GM12878 (cell line): ENCODE data around the gene CCDC190. TPM values are rescaled to one million over a fixed set of nuclear protein-coding genes. Genes with fewer than 3 reads are reported as not detected.
A peak's percentile ranks its signal among the peaks of the same experiment; 100 is the strongest.
"Not testable (repeated sequence)": the region's sequence is repeated elsewhere in the genome, so short reads cannot be mapped to it uniquely, and the experiment has no call there.

Source experiments
- ATAC-seq: fragments of 200-7000 bp; cut with Tn5 transposase; 3 replicates; pipeline ENCODE4 v1.9.1; 2020; ENCODE audit warnings: mild to moderate bottlenecking, moderate library complexity
- BruUV-seq: library from RNA; stranded (reverse); fragments of 400-500 nt; replicated peaks from 2 replicates; lab custom pipeline; 2021; lab: Mats Ljungman, UMichigan
- CTCF ChIA-PET: fragments of 300-600 bp; sonication (Branson Sonifier 250); formaldehyde crosslinking; extraction: SDS; loops from one replicate; lab custom pipeline; 2021; ENCODE audit warnings: inconsistent platforms; lab: Yijun Ruan, JAX
- POLR2A ChIA-PET: fragments of 350-600 bp; formaldehyde crosslinking; extraction: SDS; loops from one replicate; lab custom pipeline; 2021; ENCODE audit warnings: inconsistent platforms; lab: Charles Lee
- RAD21 ChIA-PET: fragments of 300-600 bp; sonication (Branson Sonifier 250); formaldehyde crosslinking; loops from one replicate; lab custom pipeline; 2023; ENCODE audit warnings: antibody characterized with exemption; ENCODE audit not compliant: unreplicated experiment; lab: Charles Lee
- SMC1A ChIA-PET: fragments of 300-600 bp; sonication (Branson Sonifier 250); formaldehyde crosslinking; loops from one replicate; lab custom pipeline; 2023; ENCODE audit not compliant: unreplicated experiment, uncharacterized antibody; lab: Charles Lee
- DNase-seq: peaks from one replicate; pipeline ENCODE4 v3.0.0-alpha.2; 2011; ENCODE audit warnings: low read depth, low spot score
- FAIRE-seq: peaks from 3 replicates; lab custom pipeline; 2011; peaks lifted over from hg19 to GRCh38; lab: Jason Lieb, UNC
- H2AFZ ChIP-seq: 2 replicates; pipeline ENCODE4 v1.6.0; 2011; ENCODE audit warnings: low read depth, low read length, control low read depth; ENCODE audit not compliant: control insufficient read depth
- H3K27ac ChIP-seq: 2 replicates; pipeline ENCODE4 v1.5.1; 2011; ENCODE audit warnings: control low read depth; ENCODE audit not compliant: control insufficient read depth, insufficient read depth
- H3K27me3 ChIP-seq, 2 experiments: replicated peaks in 1 of 2; 2 replicates each; pipeline versions ENCODE4 v1.6.0 to v1.6.1; 2011; ENCODE audit warnings: low read length in 1 of 2; ENCODE audit not compliant: control insufficient read depth in 2 of 2, insufficient read depth in 2 of 2
- H3K36me3 ChIP-seq, 2 experiments: 2 replicates each; pipeline ENCODE4 v1.5.1; 2011; ENCODE audit warnings: low read length in 1 of 2; ENCODE audit not compliant: control insufficient read depth in 2 of 2, insufficient read depth in 2 of 2
- H3K4me1 ChIP-seq: 2 replicates; pipeline ENCODE4 v1.6.1; 2011; ENCODE audit warnings: mild to moderate bottlenecking, low read length, moderate library complexity, mixed read lengths; ENCODE audit not compliant: control insufficient read depth, insufficient read depth
- H3K4me2 ChIP-seq: 2 replicates; pipeline ENCODE4 v1.6.0; 2011; ENCODE audit warnings: control low read depth; ENCODE audit not compliant: control insufficient read depth, insufficient read depth
- H3K4me3 ChIP-seq: fragments of 200-600 bp; sonication (generic); 2 replicates; pipeline ENCODE4 v1.5.1; 2016
- H3K79me2 ChIP-seq: 2 replicates; pipeline ENCODE4 v1.6.0; 2011; ENCODE audit warnings: low read length; ENCODE audit not compliant: control insufficient read depth, insufficient read depth
- H3K9ac ChIP-seq: 2 replicates; pipeline ENCODE4 v1.8.0; 2011; ENCODE audit warnings: low read length, control low read depth, mixed read lengths; ENCODE audit not compliant: control insufficient read depth, insufficient read depth
- H3K9me3 ChIP-seq: replicated peaks from 3 replicates; pipeline ENCODE4 v1.5.1; 2011; ENCODE audit warnings: mild to moderate bottlenecking, low read length; ENCODE audit not compliant: control insufficient read depth, insufficient read depth
- H4K20me1 ChIP-seq: 2 replicates; pipeline ENCODE4 v1.6.0; 2011; ENCODE audit not compliant: control insufficient read depth, insufficient read depth
- whole genome bisulfite sequencing: methylation state at CpG from one replicate; pipeline ENCODE4 v1.1.6; 2016; ENCODE audit warnings: low lambda C conversion rate; ENCODE audit not compliant: insufficient replicate concordance, insufficient coverage; ENCODE audit errors: missing lambda C conversion rate; 5-methylcytosine and 5-hydroxymethylcytosine counted together
- in situ Hi-C: fragments of 300-500 bp; cut with MboI; formaldehyde crosslinking; loops from 9 replicates; pipeline ENCODE4 v1.14.3; 2018; ENCODE audit warnings: mixed read lengths
- intact Hi-C: fragments of 100-400 bp; cut with micrococcal nuclease; formaldehyde crosslinking; loops from one replicate; pipeline ENCODE4 v1.14.2; 2022; ENCODE audit not compliant: unreplicated experiment
- polyA plus RNA-seq, 11 experiments: library from polyadenylated mRNA; depleted of rRNA in 4 of 11; unstranded in 6 of 11; stranded (reverse) in 5 of 11; fragments of >200 nt; fragmentation: Nextera tagmentation in 4 of 11; fragmentation: Illumina TruSeq in 1 of 11; extraction: Ambion mirVana in 4 of 11; extraction: Trizol in 1 of 11; gene quantifications; 1 replicate in 1 of 11; 2 replicates in 10 of 11; pipeline versions ENCODE4 v1.2.1 to v1.2.3, GENCODE V29; 2011 to 2016; ENCODE audit warnings: inconsistent platforms in 2 of 11, missing spikeins in 2 of 11, low read depth in 1 of 11
- total RNA-seq, 4 experiments: library from RNA; depleted of rRNA in 3 of 4; stranded (reverse); fragments of >200 nt in 3 of 4; fragmentation: Illumina TruSeq in 1 of 4; extraction: Trizol in 1 of 4; gene quantifications; 2 replicates each; pipeline versions ENCODE4 v1.2.1 to v1.2.3, GENCODE V29; 2013 to 2021

The CCDC190 gene
- total and polyA plus RNA-seq, 10 of the 15 experiments (the other 5 are each of a cell fraction or from before 2014, with no cell fraction given): not detected

DNA sequence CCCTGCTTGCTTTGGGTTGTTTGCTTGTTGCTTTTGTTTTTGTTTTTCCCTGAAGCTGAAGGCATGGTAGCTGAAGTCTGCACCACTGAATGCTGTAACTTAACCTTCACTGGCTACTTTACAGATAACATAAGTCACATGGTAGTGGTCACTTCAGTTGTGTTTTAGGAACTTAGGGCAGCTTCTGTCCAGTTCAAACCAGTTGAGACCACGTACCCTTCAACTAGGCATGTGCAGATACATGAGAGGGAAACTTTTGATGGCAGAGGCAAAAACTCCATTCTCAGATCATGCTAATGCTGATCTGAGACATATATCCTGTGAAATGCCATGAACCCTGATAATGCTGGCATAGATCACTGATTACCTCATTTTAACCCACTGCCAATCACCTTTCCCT is 42.3 kb downstream of the CCDC190 start:
- intact Hi-C loops, H3K9ac ChIP-seq, H3K27ac ChIP-seq, BruUV-seq, CTCF ChIA-PET, H3K36me3 ChIP-seq, H4K20me1 ChIP-seq, H3K4me3 ChIP-seq, H3K4me2 ChIP-seq, H2AFZ ChIP-seq, ATAC-seq, H3K79me2 ChIP-seq, POLR2A ChIA-PET, DNase-seq, H3K9me3 ChIP-seq, RAD21 ChIA-PET, H3K4me1 ChIP-seq, SMC1A ChIA-PET, in situ Hi-C loops: not testable (repeated sequence)
- FAIRE-seq: peak; percentile 56
- 88% methylated on average over 1 of the region's 1 CpG for WGBS
- peaks cover 3 to 10% of the 10 kb centered on the region in 2 experiments; a peak in 1 of 4 replicates for H3K27me3 ChIP-seq

DNA sequence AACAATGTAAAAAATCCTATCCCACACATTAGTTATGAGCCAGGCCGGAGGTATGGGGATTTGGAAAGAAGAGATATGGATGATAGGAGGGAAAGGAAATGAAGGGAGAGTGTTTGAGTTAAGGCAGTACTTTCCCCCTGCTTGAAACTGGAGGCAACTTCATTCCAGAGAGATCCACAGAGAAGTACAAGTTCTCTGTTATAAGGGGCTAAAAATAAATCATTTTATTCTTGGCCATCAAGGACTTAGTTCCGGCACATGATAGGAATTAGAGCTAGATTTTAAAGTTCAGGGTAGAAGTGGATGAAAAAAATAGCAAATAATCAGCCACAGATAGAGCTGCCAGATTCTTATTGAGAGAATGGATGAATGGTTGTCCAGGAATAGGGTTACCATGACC is 42.8 kb downstream of the CCDC190 start:
- in situ Hi-C loops, POLR2A ChIA-PET, H3K36me3 ChIP-seq, BruUV-seq, SMC1A ChIA-PET, intact Hi-C loops, H2AFZ ChIP-seq, H3K27ac ChIP-seq, FAIRE-seq, H3K9ac ChIP-seq, DNase-seq, H3K4me2 ChIP-seq, CTCF ChIA-PET, H3K9me3 ChIP-seq, RAD21 ChIA-PET, H3K79me2 ChIP-seq, ATAC-seq, H3K4me3 ChIP-seq, H4K20me1 ChIP-seq, H3K4me1 ChIP-seq: not testable (repeated sequence)
- WGBS: 97% methylated on average over 2 of the region's 2 CpGs
- H3K27me3 ChIP-seq: peaks cover 3 to 10% of the 10 kb centered on the region in 2 experiments; a peak in 1 of 4 replicates

GRCh38 chr1:162812357-162812756 is 48.6 kb downstream of the CCDC190 start:
- H3K4me3 ChIP-seq, in situ Hi-C loops, H3K27ac ChIP-seq, H3K27me3 ChIP-seq, H3K36me3 ChIP-seq, H3K79me2 ChIP-seq, POLR2A ChIA-PET, SMC1A ChIA-PET, FAIRE-seq, H3K9ac ChIP-seq, H2AFZ ChIP-seq, RAD21 ChIA-PET, H4K20me1 ChIP-seq, DNase-seq, intact Hi-C loops, CTCF ChIA-PET, H3K9me3 ChIP-seq, H3K4me1 ChIP-seq, ATAC-seq, H3K4me2 ChIP-seq: not testable (repeated sequence)
- TSS peak; percentile 47 for BruUV-seq
- 94% methylated on average over 2 of the region's 2 CpGs for WGBS

DNA sequence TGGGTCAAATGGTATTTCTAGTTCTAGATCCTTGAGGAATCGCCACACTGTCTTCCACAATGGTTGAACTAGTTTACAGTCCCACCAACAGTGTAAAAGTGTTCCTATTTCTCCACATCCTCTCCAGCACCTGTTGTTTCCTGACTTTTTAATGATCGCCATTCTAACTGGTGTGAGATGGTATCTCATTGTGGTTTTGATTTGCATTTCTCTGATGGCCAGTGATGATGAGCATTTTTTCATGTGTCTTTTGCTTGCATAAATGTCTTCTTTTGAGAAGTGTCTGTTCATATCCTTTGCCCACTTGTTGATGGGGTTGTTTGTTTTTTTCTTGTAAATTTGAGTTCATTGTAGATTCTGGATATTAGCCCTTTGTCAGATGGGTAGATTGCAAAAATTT is 53.5 kb downstream of the CCDC190 start:
- intact Hi-C loops: loop anchor here (10.0 kb wide), 1 partner anchor 313 kb away; the partner anchor contains the start of gene UHMK1
- CTCF ChIA-PET, H3K9me3 ChIP-seq, H3K4me3 ChIP-seq, H3K27ac ChIP-seq, BruUV-seq, H2AFZ ChIP-seq, H3K4me2 ChIP-seq, H3K4me1 ChIP-seq, POLR2A ChIA-PET, DNase-seq, FAIRE-seq, H3K9ac ChIP-seq, H3K36me3 ChIP-seq, H3K27me3 ChIP-seq, H3K79me2 ChIP-seq, H4K20me1 ChIP-seq, ATAC-seq, RAD21 ChIA-PET, SMC1A ChIA-PET, in situ Hi-C loops: not testable (repeated sequence)
- WGBS: 100% methylated on average over 1 of the region's 2 CpGs
